Immature natural killer cell (primary cell): ENCODE measurements around the gene LAMA3. TPM values are rescaled to one million over a fixed set of nuclear protein-coding genes. Genes with fewer than 3 reads are reported as not detected.
A peak's percentile ranks its signal among the peaks of the same experiment; 100 is the strongest.

Experiments used
- DNase-seq, 3 donors: peaks; one replicate each; pipeline ENCODE4 v3.0.0; 2022; ENCODE audit warnings: mixed read lengths in 1 of 3
- H3K27ac Mint-ChIP-seq, 6 donors: one replicate each; pipeline ENCODE4 v1.8.0; 2020; ENCODE audit warnings: mixed read lengths in 6 of 6, mild to moderate bottlenecking in 5 of 6, inconsistent platforms in 4 of 6, moderate library complexity in 3 of 6
- H3K27me3 Mint-ChIP-seq, 3 donors: one replicate each; pipeline ENCODE4 v1.8.0; 2020 to 2021; ENCODE audit warnings: low read depth in 3 of 3, mild to moderate bottlenecking in 3 of 3, mixed read lengths in 3 of 3, moderate library complexity in 3 of 3, inconsistent platforms in 1 of 3
- H3K36me3 Mint-ChIP-seq, 3 donors: one replicate each; pipeline ENCODE4 v1.8.0; 2020; ENCODE audit warnings: mixed read lengths in 3 of 3, inconsistent platforms in 2 of 3, mild to moderate bottlenecking in 2 of 3
- H3K4me1 Mint-ChIP-seq, 2 donors: one replicate each; pipeline ENCODE4 v1.8.0; 2020; ENCODE audit warnings: inconsistent platforms in 2 of 2, mild to moderate bottlenecking in 2 of 2, mixed read lengths in 2 of 2, moderate library complexity in 1 of 2
- H3K4me3 Mint-ChIP-seq, 5 donors: one replicate each; pipeline ENCODE4 v1.8.0; 2020; ENCODE audit warnings: mild to moderate bottlenecking in 5 of 5, mixed read lengths in 5 of 5, inconsistent platforms in 3 of 5, moderate library complexity in 3 of 5
- H3K9me3 Mint-ChIP-seq, 6 donors: one replicate each; pipeline ENCODE4 v1.8.0; 2020; ENCODE audit warnings: mild to moderate bottlenecking in 6 of 6, mixed read lengths in 6 of 6, inconsistent platforms in 4 of 6, moderate library complexity in 3 of 6
- polyA plus RNA-seq, 3 donors: library from polyadenylated mRNA; unstranded; fragments of 300-500 nt; fragmentation: Illumina TruSeq; gene quantifications; one replicate each; pipeline ENCODE4 v1.2.3, GENCODE V29; 2021

The LAMA3 gene
- polyA plus RNA-seq, 3 donors from 2014 or later, result not detected

- Mint-ChIP-seq H3K4me3 (peak overlapping the region in 2 of 5 donors; percentile 55 to 61), H3K36me3 (no peaks in the 10 kb centered on the region)
Observed at GRCh38 chr18:23935804-23936203, 246.6 kb downstream of the LAMA3 start.

GRCh38 chr18:23936381-23936958, 247.2 kb downstream of the LAMA3 start:
- Mint-ChIP-seq H3K4me1 (peaks cover 35 to 38% of the 10 kb centered on the region in 2 donors), H3K27ac (peak overlapping the region in 1 of 6 donors; percentile 12), H3K4me3 (no peak overlapping the region), H3K36me3 (no peaks in the 10 kb centered on the region), H3K27me3 (peaks cover 0 to 3% (median 2%) of the 10 kb centered on the region in 3 donors), H3K9me3 (no peaks in the 10 kb centered on the region)
- DNase-seq, result no peak

More at GRCh38 chr18:23935804-23936203, 246.6 kb downstream of the LAMA3 start:
- Mint-ChIP-seq H3K4me1 (peaks cover 35 to 38% of the 10 kb centered on the region in 2 donors), H3K27me3 (peaks cover 0 to 3% (median 2%) of the 10 kb centered on the region in 3 donors), H3K9me3 (no peaks in the 10 kb centered on the region), H3K27ac (peak overlapping the region in 2 of 6 donors; percentile 35 to 61)
- peak; percentile 3 to 21 (median 20) for DNase-seq

DNA sequence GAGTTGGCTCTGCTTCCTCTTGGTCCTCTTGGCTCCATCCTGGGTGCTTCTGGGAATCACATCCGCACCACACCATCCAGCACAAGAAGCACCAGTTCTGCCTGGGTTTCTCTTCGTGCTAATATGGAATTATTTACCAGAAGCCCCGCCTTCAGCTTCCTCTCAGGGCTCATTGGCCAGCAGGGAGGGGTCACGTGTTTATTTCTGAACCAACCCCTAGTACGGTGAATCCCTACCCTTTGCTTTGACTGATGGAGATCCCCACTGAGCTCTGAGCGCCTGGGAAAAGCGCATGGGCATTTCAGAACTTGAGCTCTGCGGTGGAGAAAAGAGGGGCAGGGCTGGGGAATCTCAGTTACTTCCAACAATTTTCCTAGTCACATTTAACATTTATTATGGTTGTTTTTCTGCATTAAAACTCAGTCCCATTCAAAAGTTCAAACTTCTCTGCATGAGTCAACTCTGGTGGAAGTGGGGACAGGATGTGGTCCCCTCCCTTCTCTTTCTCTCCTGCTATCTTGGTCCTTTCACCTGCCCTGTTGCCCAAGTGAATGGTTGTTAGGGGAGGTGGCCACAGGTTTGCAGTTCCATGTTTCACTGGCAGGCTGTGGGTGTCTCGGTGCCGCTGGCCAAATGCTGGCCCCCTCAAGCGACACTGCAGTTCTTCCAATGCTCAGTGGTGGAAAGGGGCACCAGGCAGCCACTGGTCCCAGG, 248.9 kb downstream of the LAMA3 start:
- peak in 1 of 3 donors; percentile 15 for DNase-seq
- Mint-ChIP-seq H3K4me1 (peaks cover 35 to 38% of the 10 kb centered on the region in 2 donors), H3K4me3 (peak overlapping the region in 3 of 5 donors; percentile 6 to 54 (median 13))

DNA sequence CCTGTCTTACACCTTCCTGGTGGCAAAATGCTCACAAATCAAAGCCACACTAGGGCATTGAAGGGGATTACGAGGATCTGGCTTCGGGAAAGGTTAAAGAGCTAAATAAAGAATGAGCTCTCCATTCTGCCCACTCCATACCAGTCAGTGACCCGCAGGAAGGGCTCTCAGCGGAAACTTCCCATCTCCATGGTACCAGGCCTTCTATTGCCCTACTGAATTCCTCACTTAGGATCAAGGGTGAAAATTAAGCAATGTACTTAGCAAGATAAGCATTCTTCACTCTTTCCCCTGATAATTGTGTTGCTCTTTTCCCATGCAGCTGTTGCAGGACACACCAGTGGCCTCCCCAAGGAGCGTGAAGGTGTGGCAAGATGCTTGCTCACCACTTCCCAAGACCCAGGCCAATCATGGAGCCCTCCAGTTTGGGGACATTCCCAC, 249.7 kb downstream of the LAMA3 start:
- H3K27ac Mint-ChIP-seq, result no peak overlapping the region
- H3K9me3 Mint-ChIP-seq, result no peaks in the 10 kb centered on the region
- H3K4me1 Mint-ChIP-seq, result peaks cover 35 to 38% of the 10 kb centered on the region in 2 donors
- no peak for DNase-seq
- no peak overlapping the region for H3K4me3 Mint-ChIP-seq
- no peaks in the 10 kb centered on the region for H3K36me3 Mint-ChIP-seq
- H3K27me3 Mint-ChIP-seq, result peaks cover 0 to 3% (median 2%) of the 10 kb centered on the region in 3 donors

More for the DNA sequence above, 248.9 kb downstream of the LAMA3 start:
- no peaks in the 10 kb centered on the region for H3K36me3 Mint-ChIP-seq
- H3K27ac Mint-ChIP-seq, result peak overlapping the region in 2 of 6 donors; percentile 69 to 73
- peaks cover 0 to 3% (median 2%) of the 10 kb centered on the region in 3 donors for H3K27me3 Mint-ChIP-seq
- H3K9me3 Mint-ChIP-seq, result no peaks in the 10 kb centered on the region

- Mint-ChIP-seq H3K4me3 (no peak overlapping the region), H3K27ac (no peak overlapping the region)
Observed at GRCh38 chr18:23939366-23939765, 250.1 kb downstream of the LAMA3 start.

DNA sequence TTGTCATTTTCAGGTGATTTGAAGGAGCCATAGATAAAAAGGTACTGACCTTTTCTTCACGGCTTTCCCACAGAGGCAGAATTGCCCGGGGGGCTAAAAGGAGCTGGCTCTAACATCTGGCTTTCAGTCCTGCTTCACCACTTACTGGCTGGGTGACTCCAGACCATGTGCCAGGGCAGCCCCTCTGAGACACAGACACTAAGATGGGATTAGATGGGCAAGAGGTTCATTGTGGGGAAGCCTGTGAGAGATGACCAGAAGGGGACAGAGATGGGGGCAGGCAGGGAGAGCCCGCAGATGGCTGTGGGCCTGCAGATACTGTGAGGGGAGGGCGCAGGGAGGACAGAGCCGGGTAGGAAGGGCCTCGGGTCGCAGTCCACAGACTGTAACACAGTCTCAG, 250.6 kb downstream of the LAMA3 start:
- peaks cover 34 to 35% of the 10 kb centered on the region in 2 donors for H3K4me1 Mint-ChIP-seq

More at GRCh38 chr18:23939366-23939765, 250.1 kb downstream of the LAMA3 start:
- DNase-seq, result no peak
- Mint-ChIP-seq H3K4me1 (peaks cover 35 to 38% of the 10 kb centered on the region in 2 donors), H3K36me3 (no peaks in the 10 kb centered on the region), H3K9me3 (no peaks in the 10 kb centered on the region), H3K27me3 (peaks cover 0 to 3% (median 2%) of the 10 kb centered on the region in 3 donors)

GRCh38 chr18:23941791-23942190, 252.5 kb downstream of the LAMA3 start:
- no peak overlapping the region for H3K4me3 Mint-ChIP-seq
- peaks cover 16 to 19% of the 10 kb centered on the region in 2 donors for H3K4me1 Mint-ChIP-seq
- no peak overlapping the region for H3K27ac Mint-ChIP-seq
- DNase-seq, result no peak
- H3K27me3 Mint-ChIP-seq, result peaks cover 0 to 2% (median 1%) of the 10 kb centered on the region in 3 donors
- no peaks in the 10 kb centered on the region for H3K36me3 Mint-ChIP-seq
- H3K9me3 Mint-ChIP-seq, result no peaks in the 10 kb centered on the region

More for the DNA sequence above, 250.6 kb downstream of the LAMA3 start:
- no peak overlapping the region for H3K4me3 Mint-ChIP-seq
- no peak for DNase-seq
- no peaks in the 10 kb centered on the region for H3K36me3 Mint-ChIP-seq
- H3K27ac Mint-ChIP-seq, result no peak overlapping the region
- H3K9me3 Mint-ChIP-seq, result no peaks in the 10 kb centered on the region
- peaks cover 0 to 3% (median 2%) of the 10 kb centered on the region in 3 donors for H3K27me3 Mint-ChIP-seq

- Mint-ChIP-seq H3K27ac (no peak overlapping the region), H3K27me3 (peaks cover 0 to 2% (median 1%) of the 10 kb centered on the region in 3 donors), H3K9me3 (no peaks in the 10 kb centered on the region), H3K36me3 (no peaks in the 10 kb centered on the region), H3K4me1 (peaks cover 12 to 13% of the 10 kb centered on the region in 2 donors), H3K4me3 (no peak overlapping the region)
- DNase-seq, result no peak
Observed at GRCh38 chr18:23943104-23943503, 253.9 kb downstream of the LAMA3 start.

DNA sequence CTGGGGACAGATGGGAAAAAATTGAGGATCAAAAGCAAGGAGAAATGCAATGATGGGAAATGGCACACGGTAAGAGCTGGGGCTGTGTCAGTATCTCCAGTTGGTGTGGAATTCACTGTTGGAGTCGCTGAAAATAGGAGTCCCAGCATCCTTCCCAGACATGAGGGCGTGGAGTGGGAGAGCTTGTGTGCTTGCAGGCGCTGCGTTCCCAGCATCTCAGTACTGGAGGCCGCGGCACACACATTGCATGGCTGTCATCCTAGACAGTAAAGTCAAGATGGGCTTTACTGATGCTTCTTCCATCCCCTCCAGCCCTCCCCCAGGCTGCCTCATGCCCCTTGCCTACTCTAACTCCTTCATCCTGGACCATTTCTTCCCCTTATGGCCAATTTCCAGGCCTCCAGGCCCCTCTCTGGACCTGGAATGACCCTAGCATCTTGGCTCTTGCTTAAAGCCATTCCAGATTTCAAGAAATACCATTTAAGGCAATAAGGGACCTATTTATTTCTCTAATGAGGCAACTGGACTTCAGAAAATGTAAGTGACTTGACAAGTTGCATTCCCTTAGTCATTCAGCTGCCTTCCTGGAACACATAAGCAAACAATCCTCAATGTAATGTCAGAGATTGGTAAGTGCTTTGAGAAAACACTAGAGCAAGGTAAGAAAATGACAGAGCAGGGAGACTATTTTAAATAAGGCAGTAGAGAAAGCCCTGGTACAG, 254.8 kb downstream of the LAMA3 start:
- Mint-ChIP-seq H3K36me3 (no peaks in the 10 kb centered on the region), H3K27me3 (no peaks in the 10 kb centered on the region), H3K4me3 (no peak overlapping the region), H3K4me1 (peaks cover 3% of the 10 kb centered on the region in 2 donors), H3K27ac (peak overlapping the region in 1 of 6 donors; percentile 15), H3K9me3 (no peaks in the 10 kb centered on the region)
- DNase-seq, result no peak

- H3K27ac Mint-ChIP-seq, result no peak overlapping the region
- H3K27me3 Mint-ChIP-seq, result no peaks in the 10 kb centered on the region
- no peak for DNase-seq
- no peaks in the 10 kb centered on the region for H3K9me3 Mint-ChIP-seq
- H3K36me3 Mint-ChIP-seq, result no peaks in the 10 kb centered on the region
- H3K4me1 Mint-ChIP-seq, result no peaks in the 10 kb centered on the region
- H3K4me3 Mint-ChIP-seq, result no peak overlapping the region
Observed at GRCh38 chr18:23945416-23946079, 256.3 kb downstream of the LAMA3 start.

DNA sequence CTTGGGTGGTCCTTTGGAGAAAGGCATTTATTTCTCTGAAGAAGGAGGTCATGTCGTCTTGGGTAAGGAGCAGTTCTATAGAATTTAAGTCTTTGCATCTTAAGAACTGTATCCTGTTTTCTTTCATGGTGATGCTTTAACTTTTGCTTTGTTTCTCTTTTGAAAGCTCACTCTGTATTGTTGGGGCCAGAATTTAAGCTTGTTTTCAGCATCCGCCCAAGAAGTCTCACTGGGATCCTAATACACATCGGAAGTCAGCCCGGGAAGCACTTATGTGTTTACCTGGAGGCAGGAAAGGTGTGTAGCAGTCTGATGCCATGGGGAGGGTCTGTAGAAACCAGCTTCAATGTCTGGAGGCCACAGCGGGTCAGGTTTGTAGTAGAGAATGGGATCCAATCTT, 260.6 kb downstream of the LAMA3 start:
- no peaks in the 10 kb centered on the region for H3K4me1 Mint-ChIP-seq
- H3K4me3 Mint-ChIP-seq, result no peak overlapping the region
- no peak for DNase-seq
- no peak overlapping the region for H3K27ac Mint-ChIP-seq
- H3K27me3 Mint-ChIP-seq, result peaks cover 0 to 1% (median 0%) of the 10 kb centered on the region in 3 donors
- H3K36me3 Mint-ChIP-seq, result peaks cover 0 to 4% (median 0%) of the 10 kb centered on the region in 3 donors
- H3K9me3 Mint-ChIP-seq, result no peaks in the 10 kb centered on the region

DNA sequence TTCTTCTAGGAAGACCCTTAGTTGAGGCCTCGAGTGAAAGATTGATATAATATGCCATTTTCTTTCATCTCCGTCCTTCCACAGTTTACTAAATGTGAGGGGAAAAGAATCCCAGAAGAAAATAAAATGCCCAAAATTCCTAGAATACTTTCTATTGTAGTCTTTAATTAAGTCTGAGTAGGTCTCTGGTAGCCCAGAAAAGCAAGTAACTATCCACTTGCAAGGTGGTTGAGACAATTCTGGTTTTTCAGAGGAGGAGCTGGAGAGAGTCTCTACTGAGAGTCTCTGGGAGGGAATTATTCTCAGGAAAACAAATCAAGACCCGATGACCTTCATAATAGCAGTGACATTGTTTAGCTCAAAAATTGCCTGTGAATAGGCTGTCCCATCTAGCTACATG, 261.4 kb downstream of the LAMA3 start:
- H3K4me3 Mint-ChIP-seq, result no peak overlapping the region
- H3K27me3 Mint-ChIP-seq, result peaks cover 0 to 1% (median 0%) of the 10 kb centered on the region in 3 donors
- H3K27ac Mint-ChIP-seq, result no peak overlapping the region
- H3K9me3 Mint-ChIP-seq, result no peaks in the 10 kb centered on the region
- no peaks in the 10 kb centered on the region for H3K4me1 Mint-ChIP-seq
- DNase-seq, result no peak
- H3K36me3 Mint-ChIP-seq, result peaks cover 0 to 4% (median 0%) of the 10 kb centered on the region in 3 donors

- no peak for DNase-seq
- H3K27ac Mint-ChIP-seq, result no peak overlapping the region
- H3K4me3 Mint-ChIP-seq, result no peak overlapping the region
- H3K4me1 Mint-ChIP-seq, result no peaks in the 10 kb centered on the region
- H3K9me3 Mint-ChIP-seq, result no peaks in the 10 kb centered on the region
- peaks cover 0 to 1% (median 0%) of the 10 kb centered on the region in 3 donors for H3K27me3 Mint-ChIP-seq
- peaks cover 0 to 4% (median 0%) of the 10 kb centered on the region in 3 donors for H3K36me3 Mint-ChIP-seq
Observed at GRCh38 chr18:23951206-23951605, 262.0 kb downstream of the LAMA3 start.
